NCI-H1092 (cell line): Measurements from ENCODE around the gene ACTRT2.

ENCODE experiments used
- DNase-seq: peaks from one replicate; lab custom pipeline; 2025; lab: John Stamatoyannopoulos, UW

ACTRT2 gene

GRCh38 chr1:3003039-3003940 lies 18.0 kb upstream of the ACTRT2 start:
- no peak for DNase-seq

- DNase-seq, result no peak
Measured at GRCh38 chr1:3003941-3004270, 17.4 kb upstream of the ACTRT2 start.

- no peak for DNase-seq
Measured at GRCh38 chr1:3004285-3005205, 16.7 kb upstream of the ACTRT2 start.

- no peak for DNase-seq
Measured at GRCh38 chr1:3005771-3006170, 15.5 kb upstream of the ACTRT2 start.

- no peak for DNase-seq
Measured at GRCh38 chr1:3007298-3008147, 13.7 kb upstream of the ACTRT2 start.

GRCh38 chr1:3009021-3009420 lies 12.2 kb upstream of the ACTRT2 start:
- DNase-seq, result no peak

- DNase-seq, result no peak
Measured at GRCh38 chr1:3009556-3009955, 11.7 kb upstream of the ACTRT2 start.

- DNase-seq, result no peak
Measured at GRCh38 chr1:3011127-3011526, 10.1 kb upstream of the ACTRT2 start.

- no peak for DNase-seq
Measured at GRCh38 chr1:3011631-3012455, 9.4 kb upstream of the ACTRT2 start.

- DNase-seq, result no peak
Measured at GRCh38 chr1:3012456-3013291, 8.6 kb upstream of the ACTRT2 start.

- DNase-seq, result no peak
Measured at GRCh38 chr1:3013371-3014049, 7.8 kb upstream of the ACTRT2 start.

GRCh38 chr1:3014050-3014440 lies 7.2 kb upstream of the ACTRT2 start:
- DNase-seq, result no peak

GRCh38 chr1:3014443-3015268 lies 6.6 kb upstream of the ACTRT2 start:
- DNase-seq, result no peak

- no peak for DNase-seq
Measured at GRCh38 chr1:3015269-3015635, 6.0 kb upstream of the ACTRT2 start.

GRCh38 chr1:3015744-3016143 lies 5.5 kb upstream of the ACTRT2 start:
- no peak for DNase-seq

GRCh38 chr1:3016641-3017439 lies 4.4 kb upstream of the ACTRT2 start:
- DNase-seq, result no peak

- no peak for DNase-seq
Measured at GRCh38 chr1:3017440-3018050, 3.7 kb upstream of the ACTRT2 start.

- DNase-seq, result no peak
Measured at GRCh38 chr1:3018051-3018471, 3.2 kb upstream of the ACTRT2 start.
